ENCODE results near the gene ZAP70. TPM values are rescaled to one million over a fixed set of nuclear protein-coding genes. Genes with fewer than 3 reads are reported as not detected.

The ZAP70 gene
- total RNA-seq, 2 donors from 2014 or later: 0.86 to 1.4 TPM

DNA sequence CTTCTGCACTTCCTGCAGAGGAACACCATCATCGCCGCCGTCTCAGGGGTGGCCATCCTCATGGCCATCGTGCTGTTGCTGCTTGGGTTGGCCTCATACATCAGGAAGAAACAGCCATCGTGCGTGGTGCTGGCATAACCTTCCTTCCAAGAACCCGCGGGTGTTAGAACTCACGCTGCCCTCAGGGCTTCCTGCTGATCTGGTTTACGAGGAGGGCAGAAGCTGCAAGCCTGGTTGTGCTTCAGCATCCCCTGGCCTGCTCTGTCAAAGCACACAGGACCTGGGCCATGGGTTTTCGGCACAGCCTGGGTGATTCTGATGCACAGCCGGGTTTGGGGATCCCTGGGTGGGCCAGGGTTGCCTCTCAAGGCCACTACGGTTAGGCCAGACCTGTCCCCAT, 12.2 kb upstream of the ZAP70 start:
- Histone ChIP-seq H3K4me3 (no peak overlapping the region), H3K36me3 (no peaks in the 10 kb centered on the region), H3K27me3 (no peaks in the 10 kb centered on the region), H3K9me3 (no peaks in the 10 kb centered on the region), H3K4me1 (no peaks in the 10 kb centered on the region), H3K27ac (no peak overlapping the region)
- DNase-seq (ENCODE audit: low spot score): peak; percentile 34
- TF ChIP-seq CTCF (IDR thresholded peaks at IDR 0.05): no peak

GRCh38 chr2:97701851-97702465, 11.4 kb upstream of the ZAP70 start:
- peak; percentile 32 for DNase-seq (ENCODE audit: low spot score)
- Histone ChIP-seq H3K27ac (no peak overlapping the region), H3K27me3 (no peaks in the 10 kb centered on the region), H3K9me3 (no peaks in the 10 kb centered on the region), H3K36me3 (no peaks in the 10 kb centered on the region), H3K4me1 (no peaks in the 10 kb centered on the region), H3K4me3 (no peak overlapping the region)
- no peak for TF ChIP-seq CTCF (IDR thresholded peaks at IDR 0.05)

- Histone ChIP-seq H3K9me3 (no peaks in the 10 kb centered on the region), H3K36me3 (no peaks in the 10 kb centered on the region), H3K4me1 (no peaks in the 10 kb centered on the region), H3K27ac (no peak overlapping the region), H3K27me3 (no peaks in the 10 kb centered on the region), H3K4me3 (no peak overlapping the region)
- no peak for TF ChIP-seq CTCF (IDR thresholded peaks at IDR 0.05)
- DNase-seq (ENCODE audit: low spot score): peak; percentile 38
Observed at GRCh38 chr2:97702731-97703470, 10.5 kb upstream of the ZAP70 start.

GRCh38 chr2:97703741-97704140, 9.6 kb upstream of the ZAP70 start:
- no peak overlapping the region for H3K27ac ChIP-seq
- no peaks in the 10 kb centered on the region for H3K9me3 ChIP-seq
- no peak for TF ChIP-seq CTCF (IDR thresholded peaks at IDR 0.05)
- H3K4me3 ChIP-seq: no peak overlapping the region
- H3K36me3 ChIP-seq: no peaks in the 10 kb centered on the region
- H3K4me1 ChIP-seq: no peaks in the 10 kb centered on the region
- no peaks in the 10 kb centered on the region for H3K27me3 ChIP-seq
- DNase-seq (ENCODE audit: low spot score): no peak

DNA sequence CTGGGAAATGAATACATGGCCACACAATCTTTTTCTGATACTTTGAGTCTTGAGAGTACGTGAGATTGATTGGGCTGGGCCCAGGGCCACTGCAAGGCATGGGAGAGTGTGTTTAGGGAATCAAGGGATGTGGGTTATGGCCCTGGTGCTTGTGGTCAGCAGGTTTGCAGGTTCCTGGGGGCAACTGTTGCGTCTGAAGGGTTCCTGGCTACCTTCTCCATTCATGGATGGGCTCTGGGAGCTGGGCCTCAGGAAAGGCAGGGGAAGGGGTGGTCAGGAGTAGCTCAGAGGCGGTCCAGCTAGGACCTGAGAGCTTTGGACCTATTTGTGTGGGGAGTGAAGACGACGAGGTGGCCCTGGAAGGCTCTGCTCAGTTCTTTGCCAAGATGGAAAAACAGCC, 8.4 kb upstream of the ZAP70 start:
- no peak for DNase-seq (ENCODE audit: low spot score)
- H3K9me3 ChIP-seq: no peaks in the 10 kb centered on the region
- no peak overlapping the region for H3K4me3 ChIP-seq

More for the DNA sequence above, 8.4 kb upstream of the ZAP70 start:
- no peaks in the 10 kb centered on the region for H3K27me3 ChIP-seq
- H3K4me1 ChIP-seq: no peaks in the 10 kb centered on the region
- H3K36me3 ChIP-seq: no peaks in the 10 kb centered on the region
- no peak overlapping the region for H3K27ac ChIP-seq
- TF ChIP-seq CTCF (IDR thresholded peaks at IDR 0.05): no peak

Data from right atrium auricular region (tissue), 2 donors.